Measurements from ENCODE around the gene ELMO2. TPM values are rescaled to one million over a fixed set of nuclear protein-coding genes. Genes with fewer than 3 reads are reported as not detected.
"Not testable (repeated sequence)": the region's sequence is repeated elsewhere in the genome, so short reads cannot be mapped to it uniquely, and the experiment has no call there.

Gene ELMO2
- total RNA-seq, 1 donor from 2014 or later = 84.9 TPM

DNA sequence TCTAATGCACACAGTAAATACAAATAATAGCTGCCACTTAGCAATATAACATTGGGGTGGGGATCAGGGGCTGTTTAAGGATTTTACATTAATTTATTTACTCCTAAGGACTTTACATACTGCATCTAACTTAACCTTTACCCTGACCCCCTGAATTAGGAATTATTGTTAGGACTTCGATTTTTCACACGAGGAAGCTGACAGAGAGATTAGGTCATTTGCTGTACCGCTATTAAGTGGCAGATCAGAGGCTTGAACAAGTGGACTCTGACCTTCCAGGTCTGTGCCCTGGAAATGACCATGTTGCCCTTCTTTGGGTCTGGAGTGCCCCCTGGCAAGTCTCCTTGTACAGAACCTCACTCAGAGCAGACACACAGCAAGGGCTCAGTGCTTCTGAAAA is 5.2 kb upstream of the ELMO2 start:
- DNase-seq (ENCODE audit: low spot score) = no peak
- ATAC-seq = no peak
- intact Hi-C loops (cut with DNase I) = no loop called here

DNA sequence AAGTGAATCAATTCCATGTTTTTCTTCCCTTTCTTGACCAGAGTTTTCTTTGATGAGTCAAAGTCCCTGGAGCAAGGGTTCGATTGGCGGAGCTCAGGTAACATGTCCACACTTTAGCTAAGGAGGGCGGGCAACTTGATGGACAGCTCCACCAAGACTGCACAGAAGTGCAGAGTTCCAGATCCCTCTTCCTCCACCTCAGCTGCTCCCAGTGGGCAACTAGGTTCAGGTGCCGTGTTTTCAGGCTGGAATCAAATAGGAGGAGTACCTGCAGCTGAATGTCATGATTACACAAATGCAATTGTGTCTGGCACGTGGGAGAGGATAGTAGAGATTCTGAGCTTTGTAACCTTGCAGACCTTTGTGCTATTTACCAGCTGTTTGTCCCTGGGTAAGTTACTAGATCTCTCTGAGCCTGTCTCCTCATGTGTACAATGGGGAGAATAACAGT is 1.9 kb upstream of the ELMO2 start:
- no peak for ATAC-seq
- intact Hi-C loops (cut with DNase I) = no loop called here
- DNase-seq (ENCODE audit: low spot score) = no peak

DNA sequence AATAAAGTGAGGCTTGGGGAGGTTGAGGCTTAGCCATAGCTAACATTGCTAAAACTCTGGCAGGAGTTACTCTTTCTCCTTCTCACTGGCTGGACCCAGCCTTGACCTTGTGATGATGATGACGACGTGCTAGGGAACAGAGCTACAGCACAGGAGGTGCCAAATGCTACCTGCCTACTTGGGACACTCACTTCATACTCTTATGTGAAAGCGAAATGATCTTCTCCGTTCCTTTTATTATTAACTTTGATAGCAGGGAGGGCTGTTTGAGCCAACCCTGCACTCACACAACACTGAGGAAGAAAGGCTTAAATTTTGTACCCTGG is 1.2 kb upstream of the ELMO2 start:
- ATAC-seq = no peak
- intact Hi-C loops (cut with DNase I) = no loop called here
- DNase-seq (ENCODE audit: low spot score) = no peak

DNA sequence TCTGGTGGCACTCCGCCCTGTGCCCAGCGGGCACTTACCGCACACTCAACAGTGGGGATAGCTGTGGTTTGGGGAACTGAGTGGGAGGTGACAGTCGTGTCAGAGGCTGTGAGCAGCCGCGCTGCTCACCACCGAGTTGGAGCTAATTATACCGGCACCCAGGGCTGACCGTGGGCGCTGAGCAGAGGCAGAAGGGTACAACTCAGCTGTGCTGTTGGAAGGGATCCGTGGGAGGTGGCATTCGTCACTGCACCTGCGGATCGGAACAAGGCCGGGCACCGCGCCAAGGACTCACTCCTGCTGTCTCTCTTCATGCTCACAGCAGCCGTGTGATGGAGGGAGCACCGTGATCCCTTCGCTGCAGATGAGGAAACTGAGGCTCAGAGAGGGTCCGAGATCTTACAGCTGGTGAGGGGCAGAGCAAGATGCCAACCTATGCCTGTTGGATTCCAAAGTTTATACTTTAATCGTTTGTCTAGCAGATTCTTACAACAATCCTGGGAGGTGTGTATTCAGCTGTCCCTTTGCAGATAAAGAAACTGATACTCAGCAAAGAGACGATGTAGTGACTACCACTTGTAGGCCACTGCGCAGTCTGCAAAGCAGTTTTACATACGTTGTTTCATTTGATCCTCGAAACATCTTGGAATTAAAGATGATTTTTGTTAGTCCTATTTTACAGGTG is 713 bp upstream of the ELMO2 start:
- DNase-seq (ENCODE audit: low spot score) (peak; percentile 85), ATAC-seq (peak; percentile 38)
- intact Hi-C loops (cut with DNase I) = no loop called here

DNA sequence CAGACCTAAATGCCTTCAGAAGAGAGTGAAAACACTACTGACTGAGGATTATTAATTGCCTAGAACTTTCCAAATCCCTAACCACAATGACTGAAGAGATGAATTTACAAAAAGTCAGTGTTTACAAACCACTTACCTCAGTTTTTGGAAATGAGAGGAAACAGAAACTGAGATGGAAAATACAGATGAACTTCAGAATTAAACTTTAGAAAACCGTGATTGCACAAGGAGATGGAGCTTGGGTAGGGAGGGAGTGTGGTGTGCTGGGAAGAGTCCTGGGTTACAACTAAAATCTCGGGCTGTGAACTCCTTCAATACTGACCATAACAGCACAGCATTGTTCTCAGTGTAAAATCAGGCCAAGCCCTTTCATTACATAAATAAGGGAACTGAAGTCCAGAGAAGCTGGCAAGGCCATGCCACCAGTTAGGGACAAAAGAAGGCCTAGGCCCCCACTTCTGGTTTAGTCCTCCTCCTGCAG is 4.0 kb downstream of the ELMO2 start:
- intact Hi-C loops (cut with DNase I) = no loop called here
- DNase-seq (ENCODE audit: low spot score) (no peak), ATAC-seq (peak; percentile 27)

DNA sequence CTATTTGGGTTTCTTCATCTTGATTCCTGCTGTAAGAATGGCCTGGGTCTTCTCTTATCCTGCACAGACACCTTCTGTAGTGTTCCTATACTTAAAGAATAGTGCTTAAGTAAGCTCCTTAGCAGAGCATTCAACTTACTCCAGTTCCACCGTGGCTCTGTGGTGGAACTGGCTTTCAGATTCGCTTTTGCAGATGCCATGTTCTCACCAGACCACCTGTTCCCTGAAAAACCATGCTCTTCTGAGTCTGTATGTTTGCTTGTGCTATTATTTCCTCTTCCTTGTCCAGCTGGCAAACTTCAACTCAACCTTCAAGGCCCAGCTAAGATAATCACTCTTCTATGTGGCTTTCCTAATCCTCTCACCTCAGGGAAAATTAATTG is 4.9 kb downstream of the ELMO2 start:
- no peak for ATAC-seq
- DNase-seq (ENCODE audit: low spot score) = no peak
- intact Hi-C loops (cut with DNase I) = no loop called here

DNA sequence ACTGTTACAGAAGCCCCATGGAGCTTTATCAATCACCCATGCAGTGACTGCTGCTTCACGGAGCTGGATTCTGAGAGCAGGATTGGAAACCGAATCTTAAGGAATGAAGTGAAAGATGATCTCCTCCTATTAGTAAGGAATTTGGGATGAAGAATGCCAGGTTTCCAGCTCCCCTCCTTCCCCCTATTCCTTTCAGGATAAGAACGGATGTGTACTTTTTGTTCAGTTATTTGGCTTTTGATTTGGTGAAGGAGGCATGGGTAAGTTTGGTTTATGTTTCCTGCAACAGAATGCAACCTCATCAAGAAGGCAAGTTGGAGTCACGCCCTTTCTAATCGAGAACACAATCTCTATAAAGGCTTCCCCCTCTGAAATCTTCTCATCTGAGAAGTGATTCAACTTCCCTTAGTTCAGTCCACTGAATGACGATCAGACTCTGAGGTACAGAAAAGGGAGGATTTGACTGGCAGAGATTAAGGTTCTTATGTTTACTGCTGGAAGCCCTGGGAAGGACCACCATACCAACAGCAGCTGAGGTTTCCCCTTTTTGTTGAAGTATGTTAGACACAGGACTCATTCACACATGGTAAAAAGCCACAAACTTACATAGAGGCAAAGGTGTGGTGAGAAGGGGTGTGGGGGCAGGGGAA is 5.5 kb downstream of the ELMO2 start:
- DNase-seq (ENCODE audit: low spot score) (no peak), ATAC-seq (no peak)
- intact Hi-C loops (cut with DNase I) = no loop called here

DNA sequence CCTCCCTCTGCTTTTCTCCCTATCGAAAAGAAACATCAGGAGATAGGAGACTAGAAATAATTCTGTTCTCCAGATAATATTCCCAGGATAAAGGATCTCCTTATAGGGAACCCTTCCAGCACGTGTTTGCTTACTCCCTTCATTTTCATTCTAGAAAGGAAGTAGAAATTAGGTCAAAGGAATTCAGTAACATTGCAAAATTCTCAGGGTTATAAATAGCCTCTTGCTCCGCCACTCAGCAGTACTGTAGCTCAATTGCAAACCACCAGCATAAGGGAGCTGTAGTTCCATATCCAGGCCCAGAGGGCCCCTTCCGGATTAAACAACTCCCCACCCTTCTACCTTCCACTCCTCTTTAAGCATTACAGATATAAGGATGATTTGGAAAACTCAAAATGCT is 6.2 kb downstream of the ELMO2 start:
- peak; percentile 87 for ATAC-seq
- intact Hi-C loops (cut with DNase I) = no loop called here
- no peak for DNase-seq (ENCODE audit: low spot score)

DNA sequence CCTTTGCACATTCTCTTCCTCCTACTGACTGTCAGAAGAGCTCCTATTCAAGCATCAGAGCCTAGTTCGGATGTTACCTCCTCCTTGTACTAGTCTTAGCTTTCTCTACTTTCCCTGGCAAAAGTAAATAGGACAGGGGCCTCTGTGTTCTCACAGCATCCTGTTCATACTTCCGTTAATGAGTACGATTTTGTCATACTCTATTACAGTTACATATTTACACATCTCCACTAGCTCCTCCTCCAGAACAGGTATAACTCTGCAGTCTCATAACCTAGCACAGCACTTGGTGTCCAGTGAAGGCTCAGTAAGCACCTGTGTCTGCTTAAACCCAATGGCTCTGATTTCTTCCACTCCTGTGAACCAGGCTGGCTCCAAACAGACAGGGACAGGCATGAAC is 7.0 kb downstream of the ELMO2 start:
- no peak for ATAC-seq
- intact Hi-C loops (cut with DNase I) = no loop called here
- DNase-seq (ENCODE audit: low spot score) = no peak

DNA sequence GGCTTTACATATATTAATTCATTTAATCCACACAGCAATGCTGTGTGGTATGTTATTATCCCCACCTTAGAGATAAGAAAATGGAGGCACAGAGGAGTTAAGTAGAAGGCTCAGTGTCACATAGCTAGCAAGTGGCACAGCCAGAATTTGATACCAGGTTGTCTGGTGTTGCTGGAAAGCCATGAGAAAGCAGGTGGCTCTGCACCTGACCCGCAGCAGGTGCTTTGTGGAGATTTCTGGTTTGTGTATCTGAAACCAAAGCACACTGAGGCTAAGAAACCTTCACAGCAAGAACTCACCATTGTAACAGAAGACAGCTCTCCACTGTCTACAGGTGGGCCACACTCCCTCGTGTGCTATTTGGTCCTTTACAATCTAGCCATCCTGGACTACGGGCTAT is 7.5 kb downstream of the ELMO2 start:
- ATAC-seq (no peak), DNase-seq (ENCODE audit: low spot score) (no peak)
- intact Hi-C loops (cut with DNase I) = no loop called here

DNA sequence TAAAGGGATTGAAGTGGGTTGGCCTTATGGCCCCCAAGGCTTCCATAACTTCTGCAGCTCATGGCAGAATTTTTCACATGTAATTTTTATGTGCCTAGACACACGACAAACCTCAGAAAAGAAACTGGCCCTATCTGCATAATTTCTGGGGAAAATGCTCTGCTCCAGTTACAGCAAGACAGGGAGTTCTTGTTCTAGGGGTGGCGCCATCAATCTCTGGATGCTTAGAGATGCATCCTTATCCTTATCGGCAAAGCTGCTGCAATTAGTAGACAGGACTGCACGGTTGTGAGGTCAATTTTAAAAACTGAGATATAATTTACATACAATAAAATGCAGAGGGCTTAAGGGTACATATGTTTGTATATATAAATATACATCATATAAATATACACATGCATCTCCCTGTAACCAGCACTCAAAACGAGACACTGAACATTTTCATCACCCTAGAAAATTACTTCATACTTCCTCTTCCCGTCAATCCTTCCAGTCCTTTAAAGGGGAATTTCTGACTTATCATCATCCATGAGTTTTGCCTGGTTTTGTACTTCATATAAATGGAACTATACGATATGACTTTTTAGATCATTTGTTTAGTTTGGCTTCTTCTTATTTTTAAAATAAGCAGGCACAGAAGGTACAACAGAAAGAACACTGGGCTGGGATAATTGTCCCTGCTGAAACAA is 10.2 kb downstream of the ELMO2 start:
- DNase-seq (ENCODE audit: low spot score) (no peak), ATAC-seq (no peak)
- intact Hi-C loops (cut with DNase I) = no loop called here

DNA sequence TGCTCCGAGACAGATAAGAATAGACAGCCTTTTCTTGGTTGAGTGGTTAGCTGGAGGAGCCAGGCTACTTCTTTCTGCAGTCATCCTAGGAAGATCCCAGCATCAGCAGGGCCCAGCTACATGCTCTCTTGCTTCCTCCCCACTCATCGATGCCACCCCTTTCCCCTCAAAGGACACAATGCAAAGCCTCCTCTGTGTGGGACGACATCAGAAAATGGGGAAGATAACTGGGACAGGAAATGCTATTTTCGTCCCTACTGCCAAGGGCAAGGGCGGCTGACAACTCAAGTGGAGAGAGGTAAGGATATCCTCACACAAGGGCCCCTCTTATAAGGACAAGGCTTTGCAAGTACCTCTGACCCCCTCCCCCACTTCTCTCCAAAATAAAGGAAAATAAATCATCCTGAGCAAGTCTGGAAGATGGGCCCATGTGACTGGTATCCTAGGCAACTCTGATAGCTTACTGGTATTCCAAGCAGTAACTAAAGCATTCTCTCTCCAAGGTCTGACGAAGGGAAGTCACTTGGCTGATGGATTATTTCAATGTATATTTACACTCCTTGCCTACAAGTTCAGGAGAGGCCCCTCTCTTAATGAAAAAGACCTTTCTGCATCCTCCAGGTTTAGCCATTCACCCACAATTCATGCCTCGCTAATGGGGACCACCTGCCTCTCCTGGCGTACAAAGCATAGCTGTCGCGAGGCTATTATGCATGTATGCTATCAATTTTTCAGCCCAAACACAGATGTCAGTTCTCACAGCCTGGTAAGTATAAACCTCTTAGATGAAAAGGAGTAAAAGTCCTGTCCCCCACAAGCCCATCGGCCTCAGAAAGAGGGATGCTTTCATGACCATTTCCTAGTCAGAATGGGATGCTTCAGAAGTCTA is 11.3 kb downstream of the ELMO2 start:
- intact Hi-C loops (cut with DNase I) = no loop called here
- ATAC-seq = no peak

DNA sequence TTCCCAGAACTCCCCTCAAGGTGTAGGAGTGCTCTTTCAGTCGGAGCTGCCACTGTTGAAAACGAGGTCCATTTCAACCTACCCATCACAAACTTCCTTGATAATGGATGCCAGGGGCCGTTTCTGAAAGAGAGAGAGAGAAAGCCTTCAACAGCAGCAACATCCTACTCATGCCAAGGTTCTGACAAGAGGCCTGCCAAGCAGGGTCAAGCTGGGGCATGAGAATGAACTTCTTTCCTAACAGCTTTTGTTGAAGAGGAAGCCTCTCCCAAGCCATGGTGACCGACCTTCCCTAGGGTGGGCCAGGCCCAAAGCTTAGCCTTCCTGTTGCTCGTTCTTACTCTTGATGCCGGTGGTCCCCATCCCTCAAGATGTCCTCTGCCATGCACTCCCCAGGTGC is 12.4 kb downstream of the ELMO2 start:
- ATAC-seq = no peak
- intact Hi-C loops (cut with DNase I) = no loop called here

More for the DNA sequence above, 11.3 kb downstream of the ELMO2 start:
- DNase-seq (ENCODE audit: low spot score) = no peak

DNA sequence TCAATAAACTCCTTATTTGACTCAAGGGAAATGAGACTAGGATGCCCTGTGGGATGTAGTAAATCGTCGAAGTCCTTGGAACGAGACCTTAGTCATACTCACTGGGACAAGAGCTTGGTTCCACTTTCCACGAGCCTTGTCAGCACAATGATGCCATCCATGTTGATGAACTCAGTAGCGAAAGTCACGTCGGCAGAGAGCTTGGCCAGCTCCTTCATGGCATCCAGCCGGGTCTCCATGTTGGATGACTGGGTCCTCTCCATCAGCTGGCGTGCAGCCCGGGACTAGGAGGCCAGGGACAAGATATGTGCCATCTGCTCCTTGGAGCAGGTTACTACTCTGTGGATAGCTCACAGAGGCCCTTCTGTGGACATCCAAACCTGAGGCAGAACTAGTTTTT is 17.5 kb downstream of the ELMO2 start:
- intact Hi-C loops (cut with DNase I) = no loop called here
- ATAC-seq = no peak
- no peak for DNase-seq (ENCODE audit: low spot score)

More for the DNA sequence above, 12.4 kb downstream of the ELMO2 start:
- no peak for DNase-seq (ENCODE audit: low spot score)

DNA sequence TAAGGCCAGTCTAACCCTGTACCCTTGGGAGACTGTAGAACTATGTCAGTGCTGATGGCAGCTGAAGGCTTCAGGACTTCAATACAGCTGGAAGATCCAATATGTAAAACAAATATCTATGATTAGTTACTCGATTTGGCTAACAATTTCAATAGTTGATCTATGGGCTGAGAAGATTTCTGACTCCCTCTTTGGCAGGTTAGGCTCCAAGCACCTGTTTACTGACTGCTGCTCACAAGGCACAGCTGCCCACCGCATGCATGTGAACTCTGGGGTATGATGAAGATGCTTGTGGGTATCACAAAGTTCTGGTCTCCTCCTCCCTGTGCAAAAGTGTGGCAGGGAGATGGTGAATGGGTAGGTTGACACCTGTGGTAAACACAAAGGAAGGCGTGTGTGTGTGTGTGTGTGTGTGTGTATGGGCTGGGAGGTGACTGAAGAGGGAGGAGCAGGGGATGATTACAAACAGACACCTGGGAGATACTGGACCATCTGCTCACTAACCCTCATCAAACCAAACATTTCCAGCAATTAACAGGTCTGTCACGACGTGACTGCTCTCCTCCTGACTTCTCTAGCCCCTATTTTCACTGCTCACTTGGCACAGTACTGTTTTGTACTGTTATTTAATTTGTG is 18.1 kb downstream of the ELMO2 start:
- no peak for DNase-seq (ENCODE audit: low spot score)
- ATAC-seq = no peak
- intact Hi-C loops (cut with DNase I) = no loop called here

DNA sequence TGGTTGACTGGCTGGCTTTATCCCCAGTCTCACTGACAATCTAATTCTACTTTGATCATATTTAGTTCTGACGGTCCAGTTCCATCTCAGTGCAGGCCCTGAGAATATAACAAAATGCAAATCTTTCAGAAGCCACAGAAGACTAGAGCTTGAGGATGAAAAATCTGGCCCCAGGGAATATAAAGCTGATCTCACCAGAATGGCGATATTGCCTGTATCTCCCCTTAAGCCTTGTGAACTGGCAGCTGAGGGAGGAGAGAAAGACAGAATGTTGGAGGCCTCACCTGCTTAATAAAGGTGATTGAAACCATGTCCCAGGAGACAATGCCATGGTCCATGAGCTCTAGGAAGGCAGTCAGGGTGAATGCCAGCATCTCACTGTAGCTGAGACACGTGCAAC is 19.4 kb downstream of the ELMO2 start:
- intact Hi-C loops (cut with DNase I); ATAC-seq; DNase-seq (ENCODE audit: low spot score): not testable (repeated sequence)

DNA sequence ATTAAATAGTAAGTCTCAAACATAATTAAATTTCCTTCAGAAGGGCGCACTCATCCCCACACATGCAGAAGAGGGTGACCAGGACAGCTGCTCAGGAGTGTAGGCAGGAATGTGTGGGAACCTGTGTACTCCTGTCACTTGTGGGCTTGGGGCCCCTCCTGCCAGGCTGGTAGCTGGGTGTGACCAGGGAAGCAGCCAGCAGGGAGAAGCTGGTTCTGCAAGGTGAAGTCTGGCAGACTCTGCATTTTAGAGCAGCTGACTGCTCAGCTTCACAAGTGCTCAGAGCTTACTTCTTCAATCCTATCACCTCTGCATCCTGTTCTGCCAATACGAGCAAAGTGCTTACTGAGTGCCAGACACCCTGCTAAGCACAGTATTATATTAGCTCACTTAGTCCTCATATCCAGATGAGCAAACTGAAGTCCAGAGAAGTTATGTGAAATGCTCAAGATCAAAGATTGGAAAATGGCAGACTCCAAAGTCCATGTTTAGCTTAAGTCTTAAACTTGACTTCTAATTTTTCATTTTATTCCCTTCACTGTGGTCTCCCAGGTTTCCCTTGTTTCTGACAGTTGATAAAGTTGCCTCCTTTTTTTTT is 27.9 kb downstream of the ELMO2 start:
- ATAC-seq = no peak
- no peak for DNase-seq (ENCODE audit: low spot score)
- intact Hi-C loops (cut with DNase I) = no loop called here

DNA sequence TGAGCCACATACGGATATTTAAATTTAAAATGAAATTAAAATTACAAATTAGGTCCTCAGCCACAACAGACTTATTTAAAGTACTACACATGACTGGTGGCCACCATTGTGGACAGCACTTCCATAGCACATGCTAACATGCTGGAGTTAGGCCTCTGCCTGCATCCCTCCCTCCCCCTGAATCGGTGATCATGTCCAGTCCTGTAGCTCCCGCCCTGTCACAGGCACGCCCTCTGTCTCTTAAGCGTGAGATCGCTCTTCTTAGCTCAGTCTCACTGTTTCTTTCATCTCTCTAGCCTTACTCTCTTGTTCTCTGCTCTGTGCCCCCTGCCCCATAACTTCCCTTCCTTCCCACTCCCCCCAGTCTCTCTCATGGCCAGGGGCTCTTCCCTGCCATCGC is 28.9 kb downstream of the ELMO2 start:
- intact Hi-C loops (cut with DNase I) = no loop called here
- no peak for DNase-seq (ENCODE audit: low spot score)
- no peak for ATAC-seq
